ENCODE data around the gene ALPP. TPM values are rescaled to one million over a fixed set of nuclear protein-coding genes. Genes with fewer than 3 reads are reported as not detected.
"Not testable (repeated sequence)": the region's sequence is repeated elsewhere in the genome, so short reads cannot be mapped to it uniquely, and the experiment has no call there.

Gene ALPP
- total and polyA plus RNA-seq, 2 donors (not counting 1 experiment from before 2014, with no cell fraction given) = not detected

- H3K9ac ChIP-seq (ENCODE audit: low read length) = no peak within 1 kb of the TSS
- no peak within 1 kb of the TSS for H3K27ac ChIP-seq (ENCODE audit: low read length in 2 of 2)
- 93% methylated on average over 16 of the region's 17 CpGs for WGBS (ENCODE audit: insufficient coverage)
- Mint-ChIP-seq H3K4me3 (no peak within 1 kb of the TSS), H3K27me3 (peaks cover 7% of the 10 kb centered on the region), H3K4me1 (no peaks in the 10 kb centered on the region), H3K9me3 (ENCODE audit: insufficient read depth) (no peaks in the 10 kb centered on the region), H3K27ac (no peak within 1 kb of the TSS)
- no peaks in the 10 kb centered on the region for H4K20me1 ChIP-seq (ENCODE audit: control insufficient read depth, insufficient read depth, low read length, poor library complexity, severe bottlenecking)
- no peak within 1 kb of the TSS for H2AFZ ChIP-seq (ENCODE audit: insufficient read depth, low read depth, low read length, poor library complexity, severe bottlenecking)
- no peak for TF ChIP-seq EZH2 (IDR thresholded peaks at IDR 0.05; ENCODE audit: borderline replicate concordance, insufficient read depth, low read depth, low read length, poor library complexity, severe bottlenecking)
- TF ChIP-seq, protein P1, sequence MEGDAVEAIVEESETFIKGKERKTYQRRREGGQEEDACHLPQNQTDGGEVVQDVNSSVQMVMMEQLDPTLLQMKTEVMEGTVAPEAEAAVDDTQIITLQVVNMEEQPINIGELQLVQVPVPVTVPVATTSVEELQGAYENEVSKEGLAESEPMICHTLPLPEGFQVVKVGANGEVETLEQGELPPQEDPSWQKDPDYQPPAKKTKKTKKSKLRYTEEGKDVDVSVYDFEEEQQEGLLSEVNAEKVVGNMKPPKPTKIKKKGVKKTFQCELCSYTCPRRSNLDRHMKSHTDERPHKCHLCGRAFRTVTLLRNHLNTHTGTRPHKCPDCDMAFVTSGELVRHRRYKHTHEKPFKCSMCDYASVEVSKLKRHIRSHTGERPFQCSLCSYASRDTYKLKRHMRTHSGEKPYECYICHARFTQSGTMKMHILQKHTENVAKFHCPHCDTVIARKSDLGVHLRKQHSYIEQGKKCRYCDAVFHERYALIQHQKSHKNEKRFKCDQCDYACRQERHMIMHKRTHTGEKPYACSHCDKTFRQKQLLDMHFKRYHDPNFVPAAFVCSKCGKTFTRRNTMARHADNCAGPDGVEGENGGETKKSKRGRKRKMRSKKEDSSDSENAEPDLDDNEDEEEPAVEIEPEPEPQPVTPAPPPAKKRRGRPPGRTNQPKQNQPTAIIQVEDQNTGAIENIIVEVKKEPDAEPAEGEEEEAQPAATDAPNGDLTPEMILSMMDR (IDR thresholded peaks at IDR 0.05) = no peak
- no peak within 1 kb of the TSS for H3K4me3 ChIP-seq (ENCODE audit: control extremely low read depth in 1 of 5, extremely low read depth in 1 of 5, insufficient read depth in 1 of 5, low read depth in 2 of 5, low read length in 4 of 5)
- H3K4me1 ChIP-seq (ENCODE audit: control insufficient read depth in 2 of 2, insufficient read depth in 2 of 2, low read length in 2 of 2) = no peaks in the 10 kb centered on the region
- H3K36me3 ChIP-seq (replicated peaks in 1 of 2; ENCODE audit: control extremely low read depth in 1 of 2, control insufficient read depth in 1 of 2, extremely low read depth in 1 of 2, insufficient read depth in 2 of 2, low read length in 1 of 2) = no peaks in the 10 kb centered on the region
- H3K79me2 ChIP-seq (ENCODE audit: control insufficient read depth, insufficient read depth, low read length) = no peaks in the 10 kb centered on the region
- intact Hi-C loops (cut with micrococcal nuclease) = no loop called here
- H3K4me2 ChIP-seq (replicated peaks; ENCODE audit: low read depth, low read length, poor library complexity, severe bottlenecking) = no peak within 1 kb of the TSS
- DNase-seq (no peak), ATAC-seq (ENCODE audit: low read depth) (no peak)
- H3K27me3 ChIP-seq (replicated peaks in 1 of 4; ENCODE audit: control extremely low read depth in 1 of 4, control insufficient read depth in 3 of 4, insufficient read depth in 4 of 4, low read length in 3 of 4) = no peaks in the 10 kb centered on the region
- ChIA-PET CTCF (no interaction called here), POLR2A (no interaction called here)
- no peaks in the 10 kb centered on the region for H3K9me3 ChIP-seq (ENCODE audit: control extremely low read depth in 1 of 3, control insufficient read depth in 2 of 3, insufficient read depth in 1 of 3, low read length in 2 of 3)
Measured at GRCh38 chr2:232406556-232407310, 28.2 kb downstream of the ALPP start, which contains the start of gene ALPG. ALPG (plus strand) TSS chr2:232406844; CDS start chr2:232406895, 51 bp downstream.

GRCh38 chr2:232407428-232408150 is 29.0 kb downstream of the ALPP start:
- H3K9ac ChIP-seq (ENCODE audit: low read length); intact Hi-C loops (cut with micrococcal nuclease); H3K27me3 Mint-ChIP-seq; H3K9me3 Mint-ChIP-seq (ENCODE audit: insufficient read depth); H3K27ac Mint-ChIP-seq; H3K4me3 ChIP-seq (ENCODE audit: control extremely low read depth in 1 of 5, extremely low read depth in 1 of 5, insufficient read depth in 1 of 5, low read depth in 2 of 5, low read length in 4 of 5); H3K36me3 ChIP-seq (replicated peaks in 1 of 2; ENCODE audit: control extremely low read depth in 1 of 2, control insufficient read depth in 1 of 2, extremely low read depth in 1 of 2, insufficient read depth in 2 of 2, low read length in 1 of 2); H3K4me1 ChIP-seq (ENCODE audit: control insufficient read depth in 2 of 2, insufficient read depth in 2 of 2, low read length in 2 of 2); H3K4me3 Mint-ChIP-seq; H3K79me2 ChIP-seq (ENCODE audit: control insufficient read depth, insufficient read depth, low read length); H4K20me1 ChIP-seq (ENCODE audit: control insufficient read depth, insufficient read depth, low read length, poor library complexity, severe bottlenecking); DNase-seq; H3K4me1 Mint-ChIP-seq; CTCF ChIA-PET; ATAC-seq (ENCODE audit: low read depth); POLR2A ChIA-PET; H3K27ac ChIP-seq (ENCODE audit: low read length in 2 of 2); H2AFZ ChIP-seq (ENCODE audit: insufficient read depth, low read depth, low read length, poor library complexity, severe bottlenecking); H3K4me2 ChIP-seq (replicated peaks; ENCODE audit: low read depth, low read length, poor library complexity, severe bottlenecking); H3K9me3 ChIP-seq (ENCODE audit: control extremely low read depth in 1 of 3, control insufficient read depth in 2 of 3, insufficient read depth in 1 of 3, low read length in 2 of 3); H3K27me3 ChIP-seq (replicated peaks in 1 of 4; ENCODE audit: control extremely low read depth in 1 of 4, control insufficient read depth in 3 of 4, insufficient read depth in 4 of 4, low read length in 3 of 4): not testable (repeated sequence)
- 97% methylated on average over 19 of the region's 30 CpGs for WGBS (ENCODE audit: insufficient coverage)

GRCh38 chr2:232408269-232408668 is 29.7 kb downstream of the ALPP start:
- H3K9me3 Mint-ChIP-seq (ENCODE audit: insufficient read depth); H3K27ac ChIP-seq (ENCODE audit: low read length in 2 of 2); H4K20me1 ChIP-seq (ENCODE audit: control insufficient read depth, insufficient read depth, low read length, poor library complexity, severe bottlenecking); H3K4me1 ChIP-seq (ENCODE audit: control insufficient read depth in 2 of 2, insufficient read depth in 2 of 2, low read length in 2 of 2); H3K4me3 ChIP-seq (ENCODE audit: control extremely low read depth in 1 of 5, extremely low read depth in 1 of 5, insufficient read depth in 1 of 5, low read depth in 2 of 5, low read length in 4 of 5); H3K9ac ChIP-seq (ENCODE audit: low read length); ATAC-seq (ENCODE audit: low read depth); H3K4me2 ChIP-seq (replicated peaks; ENCODE audit: low read depth, low read length, poor library complexity, severe bottlenecking); CTCF ChIA-PET; H3K79me2 ChIP-seq (ENCODE audit: control insufficient read depth, insufficient read depth, low read length); H3K27ac Mint-ChIP-seq; H3K9me3 ChIP-seq (ENCODE audit: control extremely low read depth in 1 of 3, control insufficient read depth in 2 of 3, insufficient read depth in 1 of 3, low read length in 2 of 3); H3K36me3 ChIP-seq (replicated peaks in 1 of 2; ENCODE audit: control extremely low read depth in 1 of 2, control insufficient read depth in 1 of 2, extremely low read depth in 1 of 2, insufficient read depth in 2 of 2, low read length in 1 of 2); DNase-seq; H3K4me3 Mint-ChIP-seq; H3K27me3 ChIP-seq (replicated peaks in 1 of 4; ENCODE audit: control extremely low read depth in 1 of 4, control insufficient read depth in 3 of 4, insufficient read depth in 4 of 4, low read length in 3 of 4); POLR2A ChIA-PET; H3K4me1 Mint-ChIP-seq; intact Hi-C loops (cut with micrococcal nuclease); H3K27me3 Mint-ChIP-seq; H2AFZ ChIP-seq (ENCODE audit: insufficient read depth, low read depth, low read length, poor library complexity, severe bottlenecking): not testable (repeated sequence)
- 88% methylated on average over 8 of the region's 10 CpGs for WGBS (ENCODE audit: insufficient coverage)
